ENCODE results near the gene PLPPR3. TPM values are rescaled to one million over a fixed set of nuclear protein-coding genes. Genes with fewer than 3 reads are reported as not detected.

PLPPR3 gene
- total RNA-seq, 1 experiment from 2014 or later = 57.9 TPM

- peaks cover 4% of the 10 kb centered on the region for H4K20me1 ChIP-seq (ENCODE audit: control insufficient read depth, insufficient read depth, insufficient read length)
- H3K27ac ChIP-seq (ENCODE audit: insufficient read length, low read depth, low read length) = no peak overlapping the region
- no peak overlapping the region for H4K91ac ChIP-seq (ENCODE audit: insufficient read length, low read depth, low read length)
- peak overlapping the region; percentile 82 to 96 (median 87); a peak in 5 of 7 replicates for H3K27ac Mint-ChIP-seq
- no peak overlapping the region for H2AFZ ChIP-seq (ENCODE audit: low read length)
- DNase-seq = no peak
- H2BK15ac ChIP-seq (ENCODE audit: low read depth, low read length) = no peak overlapping the region
- H3K18ac ChIP-seq (ENCODE audit: insufficient read length, low read depth, low read length) = no peak overlapping the region
- H3K4ac ChIP-seq (ENCODE audit: low read depth, low read length) = no peak overlapping the region
- no peak overlapping the region for H3K23ac ChIP-seq (ENCODE audit: insufficient read length, low read depth, low read length)
- H2BK5ac ChIP-seq (ENCODE audit: insufficient read length, low read length) = no peak overlapping the region
- H3K27me3 Mint-ChIP-seq (ENCODE audit: low read depth) = no peaks in the 10 kb centered on the region
- H3K4me1 ChIP-seq (ENCODE audit: insufficient read depth, low read length) = no peaks in the 10 kb centered on the region; the same call in 1 of the 2 replicates
- H2BK20ac ChIP-seq (ENCODE audit: low read depth, low read length, poor library complexity, severe bottlenecking) = no peak overlapping the region
- H2AK5ac ChIP-seq (ENCODE audit: insufficient read length, low read length) = no peak overlapping the region
- no CpG with 5 or more reads among the region's 17 CpGs for WGBS (ENCODE audit: extremely low coverage, insufficient read length, low lambda C conversion rate)
- H2BK120ac ChIP-seq (ENCODE audit: low read depth, low read length, poor library complexity, severe bottlenecking) = no peak overlapping the region
- H4K5ac ChIP-seq (ENCODE audit: insufficient read length, low read depth, low read length) = no peak overlapping the region
- peaks cover 25 to 39% of the 10 kb centered on the region in 2 experiments for H3K4me1 Mint-ChIP-seq
- H3K14ac ChIP-seq (ENCODE audit: insufficient read depth, low read length) = no peak overlapping the region
- no peak overlapping the region for H3T11ph ChIP-seq (ENCODE audit: low read length)
- H3K36me3 Mint-ChIP-seq (ENCODE audit: insufficient read depth in 1 of 3, low read depth in 3 of 3) = peaks cover 45 to 63% (median 60%) of the 10 kb centered on the region in 3 experiments; a peak in 6 of 7 replicates
- H3K4me2 ChIP-seq (ENCODE audit: insufficient read depth, insufficient read length, low read length) = peak overlapping the region; percentile 24
- H4K8ac ChIP-seq (replicated peaks; ENCODE audit: insufficient read length, low read depth, low read length) = no peak overlapping the region
- no peak overlapping the region for H2BK12ac ChIP-seq (ENCODE audit: insufficient read length, low read depth, low read length)
- H3K9me3 ChIP-seq (ENCODE audit: control insufficient read depth, low read depth, low read length) = no peaks in the 10 kb centered on the region
- peaks cover 8% of the 10 kb centered on the region for H3K79me1 ChIP-seq (ENCODE audit: insufficient read depth, low read depth, low read length, poor library complexity, severe bottlenecking)
- H3K56ac ChIP-seq (ENCODE audit: insufficient read length, low read depth, low read length) = no peak overlapping the region
- H3K9ac ChIP-seq (ENCODE audit: extremely low read depth, insufficient read length, low read length) = peak overlapping the region; percentile 20
- H3K9me3 Mint-ChIP-seq = no peaks in the 10 kb centered on the region; a peak in 1 of 5 replicates
- peak overlapping the region; percentile 91 to 93 for H3K4me3 Mint-ChIP-seq
- peaks cover 63% of the 10 kb centered on the region for H3K79me2 ChIP-seq (ENCODE audit: insufficient read depth, low read length)
- peaks cover 9% of the 10 kb centered on the region for H3K23me2 ChIP-seq (ENCODE audit: insufficient read length, low read depth, low read length, poor library complexity, severe bottlenecking)
- TF ChIP-seq, protein P1, sequence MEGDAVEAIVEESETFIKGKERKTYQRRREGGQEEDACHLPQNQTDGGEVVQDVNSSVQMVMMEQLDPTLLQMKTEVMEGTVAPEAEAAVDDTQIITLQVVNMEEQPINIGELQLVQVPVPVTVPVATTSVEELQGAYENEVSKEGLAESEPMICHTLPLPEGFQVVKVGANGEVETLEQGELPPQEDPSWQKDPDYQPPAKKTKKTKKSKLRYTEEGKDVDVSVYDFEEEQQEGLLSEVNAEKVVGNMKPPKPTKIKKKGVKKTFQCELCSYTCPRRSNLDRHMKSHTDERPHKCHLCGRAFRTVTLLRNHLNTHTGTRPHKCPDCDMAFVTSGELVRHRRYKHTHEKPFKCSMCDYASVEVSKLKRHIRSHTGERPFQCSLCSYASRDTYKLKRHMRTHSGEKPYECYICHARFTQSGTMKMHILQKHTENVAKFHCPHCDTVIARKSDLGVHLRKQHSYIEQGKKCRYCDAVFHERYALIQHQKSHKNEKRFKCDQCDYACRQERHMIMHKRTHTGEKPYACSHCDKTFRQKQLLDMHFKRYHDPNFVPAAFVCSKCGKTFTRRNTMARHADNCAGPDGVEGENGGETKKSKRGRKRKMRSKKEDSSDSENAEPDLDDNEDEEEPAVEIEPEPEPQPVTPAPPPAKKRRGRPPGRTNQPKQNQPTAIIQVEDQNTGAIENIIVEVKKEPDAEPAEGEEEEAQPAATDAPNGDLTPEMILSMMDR (conservative IDR thresholded peaks at IDR 0.05) = no peak
- no peaks in the 10 kb centered on the region for H3K27me3 ChIP-seq (ENCODE audit: insufficient read depth, low read length)
These were observed 21.3 kb downstream of the PLPPR3 start for GRCh38 chr19:800360-801029.

Measured in H9 (cell line).